Globus pallidus (tissue), 1 donor: ENCODE data around the gene CCDC43.
A peak's percentile ranks its signal among the peaks of the same experiment; 100 is the strongest.
"Not testable (repeated sequence)": the region's sequence is repeated elsewhere in the genome, so short reads cannot be mapped to it uniquely, and the experiment has no call there.

Experiments used
- DNase-seq: peaks from one replicate; pipeline ENCODE4 v3.0.0-alpha.2; 2015; ENCODE audit warnings: low spot score

The CCDC43 gene

GRCh38 chr17:44689477-44690217, at the start of gene CCDC43:
Gene CCDC43 (minus strand): TSS chr17:44689776. CDS start chr17:44689753, 23 bp downstream.
- peak; percentile 85 for DNase-seq

GRCh38 chr17:44738214-44738906, 48.8 kb upstream of the CCDC43 start:
- DNase-seq, result no peak

- DNase-seq, result no peak
These were observed 47.1 kb upstream of the CCDC43 start for GRCh38 chr17:44736551-44737240.

GRCh38 chr17:44734272-44734671, 44.7 kb upstream of the CCDC43 start:
- no peak for DNase-seq

- DNase-seq, result no peak
These were observed 44.2 kb upstream of the CCDC43 start for GRCh38 chr17:44733753-44734152.

GRCh38 chr17:44726121-44726520, 36.5 kb upstream of the CCDC43 start:
- DNase-seq, result not testable (repeated sequence)

- DNase-seq, result no peak
These were observed 32.7 kb upstream of the CCDC43 start for GRCh38 chr17:44722254-44722653.

- DNase-seq, result no peak
These were observed 29.9 kb upstream of the CCDC43 start for GRCh38 chr17:44719444-44719843.

GRCh38 chr17:44708401-44709263, 19.1 kb upstream of the CCDC43 start, which contains the start of gene DBF4B:
Gene DBF4B (plus strand): TSS chr17:44708665. CDS start chr17:44708821, 156 bp downstream.
- DNase-seq, result peak; percentile 84

GRCh38 chr17:44707755-44708400, 18.3 kb upstream of the CCDC43 start:
- peak; percentile 3 for DNase-seq

- DNase-seq, result not testable (repeated sequence)
These were observed 10.7 kb upstream of the CCDC43 start for GRCh38 chr17:44700288-44700687.

- DNase-seq, result no peak
These were observed 4.0 kb upstream of the CCDC43 start for GRCh38 chr17:44693609-44694008.

- not testable (repeated sequence) for DNase-seq
These were observed 1.2 kb upstream of the CCDC43 start for GRCh38 chr17:44690746-44691306.

- no peak for DNase-seq
These were observed 700 bp downstream of the CCDC43 start for GRCh38 chr17:44688675-44689476.

GRCh38 chr17:44688200-44688599, 1.4 kb downstream of the CCDC43 start:
- DNase-seq, result no peak

- no peak for DNase-seq
These were observed 1.8 kb downstream of the CCDC43 start for GRCh38 chr17:44687756-44688155.

- DNase-seq, result not testable (repeated sequence)
These were observed 6.3 kb downstream of the CCDC43 start for GRCh38 chr17:44683303-44683702.

- DNase-seq, result no peak
These were observed 12.4 kb downstream of the CCDC43 start for GRCh38 chr17:44677136-44677535.

- no peak for DNase-seq
These were observed 15.7 kb downstream of the CCDC43 start for GRCh38 chr17:44673893-44674292.

GRCh38 chr17:44672479-44673093, 17.0 kb downstream of the CCDC43 start:
- no peak for DNase-seq
